Lower leg skin (tissue), 4 donors: ENCODE measurements around the gene DCUN1D3. TPM values are rescaled to one million over a fixed set of nuclear protein-coding genes. Genes with fewer than 3 reads are reported as not detected.

Experiments used
- DNase-seq, 2 donors: peaks; one replicate each; pipeline ENCODE4 v3.0.0-alpha.2; 2019; ENCODE audit warnings: low spot score in 2 of 2
- H3K4me3 ChIP-seq: fragments of 200-600 bp; sonication (generic); 2 replicates; pipeline ENCODE4 v1.5.1; 2017; ENCODE audit warnings: mild to moderate bottlenecking, low read depth; ENCODE audit not compliant: poor library complexity, severe bottlenecking
- CTCF ChIP-seq, 3 donors: fragments of 450-650 bp; IDR thresholded peaks; one replicate each; pipeline ENCODE4 v1.5.1; 2016; ENCODE audit warnings: antibody characterized with exemption in 3 of 3, mild to moderate bottlenecking in 3 of 3, moderate library complexity in 2 of 3
- POLR2A ChIP-seq, 2 donors: fragments of 450-650 bp; IDR thresholded peaks; one replicate each; pipeline ENCODE4 v1.6.1; 2016 to 2017; ENCODE audit warnings: antibody characterized with exemption in 2 of 2, mild to moderate bottlenecking in 1 of 2, moderate library complexity in 1 of 2
- WGBS, 2 donors: methylation state at CpG; one replicate each; pipeline ENCODE4 v1.1.5; 2018; 5-methylcytosine and 5-hydroxymethylcytosine counted together
- intact Hi-C: fragments of 100-400 bp; cut with DNase I; formaldehyde crosslinking; loops from one replicate; pipeline ENCODE4 v1.15.0; 2023; ENCODE audit warnings: low total_unique reads
- total RNA-seq, 4 donors: library from RNA; depleted of rRNA; stranded (reverse); fragments of >200 nt; gene quantifications; one replicate each; pipeline ENCODE4 v1.1.0, GENCODE V29; 2016

The DCUN1D3 gene
- total RNA-seq, 4 donors from 2014 or later, result 18.2 to 20.8 (median 18.3) TPM

- no peak for DNase-seq
- H3K4me3 ChIP-seq, result no peak overlapping the region
- TF ChIP-seq CTCF (IDR thresholded peaks at IDR 0.05), result no peak
- no peak for TF ChIP-seq POLR2A (IDR thresholded peaks at IDR 0.05)
- intact Hi-C loops, result no loop called here
- 82 to 83% methylated on average over 3 of the region's 3 CpGs for whole genome bisulfite sequencing, 2 donors
Observed at GRCh38 chr16:20880867-20881502, 19.2 kb downstream of the DCUN1D3 start.

GRCh38 chr16:20879175-20880040, 20.8 kb downstream of the DCUN1D3 start:
- TF ChIP-seq POLR2A (IDR thresholded peaks at IDR 0.05), result no peak
- 27 to 28% methylated on average over 7 of the region's 7 CpGs for WGBS, 2 donors
- intact Hi-C loops, result no loop called here

GRCh38 chr16:20878682-20879147, 21.4 kb downstream of the DCUN1D3 start:
- intact Hi-C loops, result no loop called here
- no peak for DNase-seq
- H3K4me3 ChIP-seq, result no peak overlapping the region
- 64 to 73% methylated on average over 5 of the region's 5 CpGs for WGBS, 2 donors
- TF ChIP-seq POLR2A (IDR thresholded peaks at IDR 0.05), result no peak
- no peak for TF ChIP-seq CTCF (IDR thresholded peaks at IDR 0.05)

More at GRCh38 chr16:20879175-20880040, 20.8 kb downstream of the DCUN1D3 start:
- no peak overlapping the region for H3K4me3 ChIP-seq
- DNase-seq, result no peak

GRCh38 chr16:20875355-20875650, 24.9 kb downstream of the DCUN1D3 start:
- 76 to 78% methylated on average over 1 of the region's 1 CpG for WGBS, 2 donors
- DNase-seq, result no peak
- intact Hi-C loops, result no loop called here
- TF ChIP-seq POLR2A (IDR thresholded peaks at IDR 0.05) (no peak), CTCF (IDR thresholded peaks at IDR 0.05) (no peak)
- H3K4me3 ChIP-seq, result no peak overlapping the region

- no peak for DNase-seq
- 48 to 53% methylated on average over 4 of the region's 4 CpGs for WGBS, 2 donors
- no peak overlapping the region for H3K4me3 ChIP-seq
- TF ChIP-seq POLR2A (IDR thresholded peaks at IDR 0.05) (no peak), CTCF (IDR thresholded peaks at IDR 0.05) (no peak)
- intact Hi-C loops, result no loop called here
Observed at GRCh38 chr16:20874088-20874581, 26.0 kb downstream of the DCUN1D3 start.

GRCh38 chr16:20873331-20873730, 26.8 kb downstream of the DCUN1D3 start:
- DNase-seq, result no peak
- H3K4me3 ChIP-seq, result no peak overlapping the region
- intact Hi-C loops, result no loop called here
- 87 to 95% methylated on average over 3 of the region's 3 CpGs for WGBS, 2 donors
- no peak for TF ChIP-seq POLR2A (IDR thresholded peaks at IDR 0.05)
- no peak for TF ChIP-seq CTCF (IDR thresholded peaks at IDR 0.05)
